Upper lobe of left lung (tissue), 4 donors: ENCODE results near the gene ADPRHL1.

Source experiments
- EP300 ChIP-seq, 4 donors: sonication (generic); formaldehyde crosslinking; IDR thresholded peaks; one replicate each; pipeline ENCODE4 v1.5.1; 2017; ENCODE audit warnings: antibody characterized with exemption in 4 of 4, control low read depth in 2 of 4
- POLR2A ChIP-seq, 4 donors: fragments of 450-650 bp; IDR thresholded peaks; one replicate each; pipeline ENCODE4 v1.5.1; 2016 to 2017; ENCODE audit warnings: antibody characterized with exemption in 4 of 4, mild to moderate bottlenecking in 2 of 4
- POLR2AphosphoS5 ChIP-seq, 2 donors: sonication (generic); formaldehyde crosslinking; IDR thresholded peaks; one replicate each; pipeline ENCODE4 v1.5.1; 2017; ENCODE audit warnings: antibody characterized with exemption in 2 of 2
- TF ChIP-seq, protein P1 (sequence below), 6 experiments: fragments of 450-650 bp in 4 of 6; fragments of 200-600 bp in 2 of 6; sonication (generic) in 2 of 6; IDR thresholded peaks; one replicate each; pipeline ENCODE4 v1.5.1; 2016 to 2019; ENCODE audit warnings: antibody characterized with exemption in 6 of 6

- TF ChIP-seq POLR2A (IDR thresholded peaks at IDR 0.05) (no peak), EP300 (IDR thresholded peaks at IDR 0.05) (no peak), POLR2AphosphoS5 (IDR thresholded peaks at IDR 0.05) (no peak)
- TF ChIP-seq, protein P1, sequence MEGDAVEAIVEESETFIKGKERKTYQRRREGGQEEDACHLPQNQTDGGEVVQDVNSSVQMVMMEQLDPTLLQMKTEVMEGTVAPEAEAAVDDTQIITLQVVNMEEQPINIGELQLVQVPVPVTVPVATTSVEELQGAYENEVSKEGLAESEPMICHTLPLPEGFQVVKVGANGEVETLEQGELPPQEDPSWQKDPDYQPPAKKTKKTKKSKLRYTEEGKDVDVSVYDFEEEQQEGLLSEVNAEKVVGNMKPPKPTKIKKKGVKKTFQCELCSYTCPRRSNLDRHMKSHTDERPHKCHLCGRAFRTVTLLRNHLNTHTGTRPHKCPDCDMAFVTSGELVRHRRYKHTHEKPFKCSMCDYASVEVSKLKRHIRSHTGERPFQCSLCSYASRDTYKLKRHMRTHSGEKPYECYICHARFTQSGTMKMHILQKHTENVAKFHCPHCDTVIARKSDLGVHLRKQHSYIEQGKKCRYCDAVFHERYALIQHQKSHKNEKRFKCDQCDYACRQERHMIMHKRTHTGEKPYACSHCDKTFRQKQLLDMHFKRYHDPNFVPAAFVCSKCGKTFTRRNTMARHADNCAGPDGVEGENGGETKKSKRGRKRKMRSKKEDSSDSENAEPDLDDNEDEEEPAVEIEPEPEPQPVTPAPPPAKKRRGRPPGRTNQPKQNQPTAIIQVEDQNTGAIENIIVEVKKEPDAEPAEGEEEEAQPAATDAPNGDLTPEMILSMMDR (IDR thresholded peaks at IDR 0.05), result no peak
Measured at GRCh38 chr13:113415825-113416224, 37.5 kb downstream of the ADPRHL1 start.
